ENCODE data around the gene PPARG. TPM values are rescaled to one million over a fixed set of nuclear protein-coding genes. Genes with fewer than 3 reads are reported as not detected.

The PPARG gene
- polyA plus RNA-seq, 4 donors = 11.7 to 40.3 (median 30.6) TPM

DNA sequence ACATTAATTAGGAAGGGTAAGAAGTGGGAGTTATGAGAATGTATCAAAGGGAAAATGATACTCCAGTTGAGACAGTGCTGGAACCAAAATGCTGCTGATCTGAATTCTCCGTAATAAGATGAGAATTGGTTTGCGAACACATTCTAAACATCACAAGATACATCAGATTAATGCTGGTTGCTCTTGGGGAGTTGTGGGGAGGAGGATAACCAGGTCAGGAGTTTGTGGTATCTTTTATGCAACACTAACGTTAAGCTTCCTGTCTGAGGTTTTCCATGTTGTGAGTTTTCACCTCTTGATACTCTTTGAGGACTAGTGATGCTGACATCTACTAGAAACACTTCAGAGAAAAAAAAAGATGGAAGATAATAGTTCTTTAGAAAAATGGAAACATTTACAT, 47.2 kb downstream of the PPARG start:
- no peak overlapping the region for H3K27ac ChIP-seq (ENCODE audit: low read depth in 1 of 3, low read length in 2 of 3)
- H3K36me3 ChIP-seq (ENCODE audit: control insufficient read depth in 3 of 3, insufficient read depth in 2 of 3, low read depth in 1 of 3, low read length in 3 of 3) = peaks cover 0 to 2% (median 0%) of the 10 kb centered on the region in 3 donors
- no peaks in the 10 kb centered on the region for H3K9me3 ChIP-seq (ENCODE audit: control insufficient read depth in 2 of 2, insufficient read depth in 1 of 2, low read depth in 1 of 2, low read length in 1 of 2)
- no peaks in the 10 kb centered on the region for H3K27me3 ChIP-seq (ENCODE audit: control insufficient read depth in 3 of 3, insufficient read depth in 3 of 3, low read length in 3 of 3)
- no peak for FAIRE-seq
- peak in 1 of 2 donors; percentile 42 for DNase-seq
- 64 to 87% (median 79%) methylated on average over 3 of the region's 3 CpGs for WGBS, 3 donors
- H3K4me3 ChIP-seq (ENCODE audit: low read depth in 1 of 3, low read length in 3 of 3) = no peak overlapping the region
- no peaks in the 10 kb centered on the region for H3K4me1 ChIP-seq (ENCODE audit: control insufficient read depth in 3 of 3, insufficient read depth in 2 of 3, low read depth in 1 of 3, low read length in 2 of 3)

GRCh38 chr3:12338595-12339546, 50.0 kb downstream of the PPARG start:
- no peak overlapping the region for H3K27ac ChIP-seq (ENCODE audit: low read depth in 1 of 3, low read length in 2 of 3)
- no peak overlapping the region for H3K4me3 ChIP-seq (ENCODE audit: low read depth in 1 of 3, low read length in 3 of 3)
- H3K36me3 ChIP-seq (ENCODE audit: control insufficient read depth in 3 of 3, insufficient read depth in 2 of 3, low read depth in 1 of 3, low read length in 3 of 3) = peaks cover 0 to 2% (median 0%) of the 10 kb centered on the region in 3 donors
- no peaks in the 10 kb centered on the region for H3K27me3 ChIP-seq (ENCODE audit: control insufficient read depth in 3 of 3, insufficient read depth in 3 of 3, low read length in 3 of 3)
- no peaks in the 10 kb centered on the region for H3K4me1 ChIP-seq (ENCODE audit: control insufficient read depth in 3 of 3, insufficient read depth in 2 of 3, low read depth in 1 of 3, low read length in 2 of 3)
- peak in 1 of 2 donors; percentile 21 for DNase-seq
- H3K9me3 ChIP-seq (ENCODE audit: control insufficient read depth in 2 of 2, insufficient read depth in 1 of 2, low read depth in 1 of 2, low read length in 1 of 2) = no peaks in the 10 kb centered on the region
- FAIRE-seq = no peak
- WGBS, 3 donors = 89 to 96% (median 91%) methylated on average over 5 of the region's 5 CpGs

GRCh38 chr3:12339701-12340480, 51.0 kb downstream of the PPARG start:
- no peak for DNase-seq
- no peak for FAIRE-seq
- Histone ChIP-seq H3K4me1 (ENCODE audit: control insufficient read depth in 3 of 3, insufficient read depth in 2 of 3, low read depth in 1 of 3, low read length in 2 of 3) (no peaks in the 10 kb centered on the region), H3K36me3 (ENCODE audit: control insufficient read depth in 3 of 3, insufficient read depth in 2 of 3, low read depth in 1 of 3, low read length in 3 of 3) (peaks cover 0 to 2% (median 0%) of the 10 kb centered on the region in 3 donors), H3K4me3 (ENCODE audit: low read depth in 1 of 3, low read length in 3 of 3) (no peak overlapping the region), H3K27ac (ENCODE audit: low read depth in 1 of 3, low read length in 2 of 3) (no peak overlapping the region), H3K27me3 (ENCODE audit: control insufficient read depth in 3 of 3, insufficient read depth in 3 of 3, low read length in 3 of 3) (no peaks in the 10 kb centered on the region), H3K9me3 (ENCODE audit: control insufficient read depth in 2 of 2, insufficient read depth in 1 of 2, low read depth in 1 of 2, low read length in 1 of 2) (no peaks in the 10 kb centered on the region)
- WGBS, 3 donors = 89 to 95% (median 94%) methylated on average over 5 of the region's 5 CpGs

DNA sequence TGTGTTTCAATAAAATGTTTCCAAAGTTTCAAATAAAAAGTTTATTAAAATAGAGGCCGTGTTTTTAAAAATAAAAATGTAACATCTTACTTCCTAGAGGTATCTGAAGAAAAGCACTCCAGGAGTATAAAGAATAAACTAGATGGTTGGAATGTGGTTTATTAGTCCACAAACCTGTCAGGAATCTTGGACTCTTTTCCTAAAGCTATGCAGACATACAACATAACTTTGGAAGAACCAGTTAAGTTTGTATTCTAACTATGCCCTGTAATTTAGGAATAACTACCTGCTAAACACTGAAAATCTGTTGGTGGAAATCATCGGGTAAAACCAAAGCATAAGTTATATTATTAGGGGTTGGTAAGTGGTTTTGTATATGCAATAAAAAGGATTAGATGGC, 51.6 kb downstream of the PPARG start:
- Histone ChIP-seq H3K4me3 (ENCODE audit: low read depth in 1 of 3, low read length in 3 of 3) (no peak overlapping the region), H3K4me1 (ENCODE audit: control insufficient read depth in 3 of 3, insufficient read depth in 2 of 3, low read depth in 1 of 3, low read length in 2 of 3) (no peaks in the 10 kb centered on the region), H3K36me3 (ENCODE audit: control insufficient read depth in 3 of 3, insufficient read depth in 2 of 3, low read depth in 1 of 3, low read length in 3 of 3) (peaks cover 0 to 2% (median 0%) of the 10 kb centered on the region in 3 donors), H3K27ac (ENCODE audit: low read depth in 1 of 3, low read length in 2 of 3) (no peak overlapping the region), H3K27me3 (ENCODE audit: control insufficient read depth in 3 of 3, insufficient read depth in 3 of 3, low read length in 3 of 3) (no peaks in the 10 kb centered on the region), H3K9me3 (ENCODE audit: control insufficient read depth in 2 of 2, insufficient read depth in 1 of 2, low read depth in 1 of 2, low read length in 1 of 2) (no peaks in the 10 kb centered on the region)
- DNase-seq (no peak), FAIRE-seq (no peak)
- 75 to 84% (median 81%) methylated on average over 2 of the region's 2 CpGs for whole genome bisulfite sequencing, 3 donors

GRCh38 chr3:12342151-12342550, 53.3 kb downstream of the PPARG start:
- H3K36me3 ChIP-seq (ENCODE audit: control insufficient read depth in 3 of 3, insufficient read depth in 2 of 3, low read depth in 1 of 3, low read length in 3 of 3) = peaks cover 0 to 2% (median 0%) of the 10 kb centered on the region in 3 donors
- no peak for FAIRE-seq
- H3K4me3 ChIP-seq (ENCODE audit: low read depth in 1 of 3, low read length in 3 of 3) = no peak overlapping the region

GRCh38 chr3:12343047-12343501, 54.2 kb downstream of the PPARG start:
- DNase-seq = no peak
- Histone ChIP-seq H3K4me1 (ENCODE audit: control insufficient read depth in 3 of 3, insufficient read depth in 2 of 3, low read depth in 1 of 3, low read length in 2 of 3) (no peaks in the 10 kb centered on the region), H3K27ac (ENCODE audit: low read depth in 1 of 3, low read length in 2 of 3) (no peak overlapping the region), H3K36me3 (ENCODE audit: control insufficient read depth in 3 of 3, insufficient read depth in 2 of 3, low read depth in 1 of 3, low read length in 3 of 3) (peaks cover 0 to 2% (median 0%) of the 10 kb centered on the region in 3 donors), H3K4me3 (ENCODE audit: low read depth in 1 of 3, low read length in 3 of 3) (no peak overlapping the region), H3K27me3 (ENCODE audit: control insufficient read depth in 3 of 3, insufficient read depth in 3 of 3, low read length in 3 of 3) (no peaks in the 10 kb centered on the region), H3K9me3 (ENCODE audit: control insufficient read depth in 2 of 2, insufficient read depth in 1 of 2, low read depth in 1 of 2, low read length in 1 of 2) (no peaks in the 10 kb centered on the region)
- no peak for FAIRE-seq
- WGBS, 3 donors = 74 to 90% (median 81%) methylated on average over 3 of the region's 3 CpGs

More at GRCh38 chr3:12342151-12342550, 53.3 kb downstream of the PPARG start:
- Histone ChIP-seq H3K27ac (ENCODE audit: low read depth in 1 of 3, low read length in 2 of 3) (no peak overlapping the region), H3K27me3 (ENCODE audit: control insufficient read depth in 3 of 3, insufficient read depth in 3 of 3, low read length in 3 of 3) (no peaks in the 10 kb centered on the region), H3K4me1 (ENCODE audit: control insufficient read depth in 3 of 3, insufficient read depth in 2 of 3, low read depth in 1 of 3, low read length in 2 of 3) (no peaks in the 10 kb centered on the region), H3K9me3 (ENCODE audit: control insufficient read depth in 2 of 2, insufficient read depth in 1 of 2, low read depth in 1 of 2, low read length in 1 of 2) (no peaks in the 10 kb centered on the region)
- DNase-seq = no peak

GRCh38 chr3:12345141-12345561, 56.3 kb downstream of the PPARG start:
- Histone ChIP-seq H3K4me1 (ENCODE audit: control insufficient read depth in 3 of 3, insufficient read depth in 2 of 3, low read depth in 1 of 3, low read length in 2 of 3) (no peaks in the 10 kb centered on the region), H3K9me3 (ENCODE audit: control insufficient read depth in 2 of 2, insufficient read depth in 1 of 2, low read depth in 1 of 2, low read length in 1 of 2) (no peaks in the 10 kb centered on the region), H3K27me3 (ENCODE audit: control insufficient read depth in 3 of 3, insufficient read depth in 3 of 3, low read length in 3 of 3) (no peaks in the 10 kb centered on the region), H3K27ac (ENCODE audit: low read depth in 1 of 3, low read length in 2 of 3) (no peak overlapping the region), H3K4me3 (ENCODE audit: low read depth in 1 of 3, low read length in 3 of 3) (no peak overlapping the region), H3K36me3 (ENCODE audit: control insufficient read depth in 3 of 3, insufficient read depth in 2 of 3, low read depth in 1 of 3, low read length in 3 of 3) (no peaks in the 10 kb centered on the region)
- 50 to 77% (median 52%) methylated on average over 5 of the region's 5 CpGs for WGBS, 3 donors
- DNase-seq (peak in 1 of 2 donors; percentile 38), FAIRE-seq (no peak)
